ENCODE data around the gene CHTF8.
A peak's percentile ranks its signal among the peaks of the same experiment; 100 is the strongest.

Gene CHTF8

GRCh38 chr16:69123910-69124309, 8.5 kb downstream of the CHTF8 start:
- DNase-seq (ENCODE audit: insufficient read length, low spot score) (peak; percentile 43), FAIRE-seq (peak; percentile 69)
- TF ChIP-seq PAX5 (IDR thresholded peaks at IDR 0.05; ENCODE audit: insufficient read depth, low read length, severe bottlenecking) (no peak), SPI1 (IDR thresholded peaks at IDR 0.05; ENCODE audit: low read depth, low read length) (no peak), POU2F2 (IDR thresholded peaks at IDR 0.05; ENCODE audit: low read depth, low read length) (no peak), POLR2A (IDR thresholded peaks at IDR 0.05; ENCODE audit: low read depth, low read length) (no peak), TAF1 (IDR thresholded peaks at IDR 0.05; ENCODE audit: low read depth, low read length) (no peak), POLR2AphosphoS5 (IDR thresholded peaks at IDR 0.05; ENCODE audit: low read depth, low read length) (no peak)

GRCh38 chr16:69120096-69120664, 12.2 kb downstream of the CHTF8 start:
- FAIRE-seq (no peak), DNase-seq (ENCODE audit: insufficient read length, low spot score) (no peak)
- TF ChIP-seq SPI1 (IDR thresholded peaks at IDR 0.05; ENCODE audit: low read depth, low read length) (no peak), PAX5 (IDR thresholded peaks at IDR 0.05; ENCODE audit: insufficient read depth, low read length, severe bottlenecking) (no peak), POLR2A (IDR thresholded peaks at IDR 0.05; ENCODE audit: low read depth, low read length) (no peak), TAF1 (IDR thresholded peaks at IDR 0.05; ENCODE audit: low read depth, low read length) (no peak), POU2F2 (IDR thresholded peaks at IDR 0.05; ENCODE audit: low read depth, low read length) (no peak), POLR2AphosphoS5 (IDR thresholded peaks at IDR 0.05; ENCODE audit: low read depth, low read length) (no peak)

- DNase-seq (ENCODE audit: insufficient read length, low spot score) (no peak), FAIRE-seq (no peak)
- TF ChIP-seq POLR2A (IDR thresholded peaks at IDR 0.05; ENCODE audit: low read depth, low read length) (no peak), POLR2AphosphoS5 (IDR thresholded peaks at IDR 0.05; ENCODE audit: low read depth, low read length) (no peak), PAX5 (IDR thresholded peaks at IDR 0.05; ENCODE audit: insufficient read depth, low read length, severe bottlenecking) (no peak), TAF1 (IDR thresholded peaks at IDR 0.05; ENCODE audit: low read depth, low read length) (no peak), POU2F2 (IDR thresholded peaks at IDR 0.05; ENCODE audit: low read depth, low read length) (no peak), SPI1 (IDR thresholded peaks at IDR 0.05; ENCODE audit: low read depth, low read length) (no peak)
Measured at GRCh38 chr16:69119536-69119935, 12.9 kb downstream of the CHTF8 start.

GRCh38 chr16:69118994-69119393, 13.4 kb downstream of the CHTF8 start:
- no peak for TF ChIP-seq TAF1 (IDR thresholded peaks at IDR 0.05; ENCODE audit: low read depth, low read length)
- no peak for TF ChIP-seq PAX5 (IDR thresholded peaks at IDR 0.05; ENCODE audit: insufficient read depth, low read length, severe bottlenecking)
- TF ChIP-seq POLR2A (IDR thresholded peaks at IDR 0.05; ENCODE audit: low read depth, low read length) = no peak
- TF ChIP-seq POU2F2 (IDR thresholded peaks at IDR 0.05; ENCODE audit: low read depth, low read length) = no peak
- TF ChIP-seq POLR2AphosphoS5 (IDR thresholded peaks at IDR 0.05; ENCODE audit: low read depth, low read length) = no peak
- no peak for TF ChIP-seq SPI1 (IDR thresholded peaks at IDR 0.05; ENCODE audit: low read depth, low read length)
- no peak for FAIRE-seq
- DNase-seq (ENCODE audit: insufficient read length, low spot score) = no peak

GRCh38 chr16:69118468-69118867, 13.9 kb downstream of the CHTF8 start:
- TF ChIP-seq TAF1 (IDR thresholded peaks at IDR 0.05; ENCODE audit: low read depth, low read length) (no peak), PAX5 (IDR thresholded peaks at IDR 0.05; ENCODE audit: insufficient read depth, low read length, severe bottlenecking) (no peak), POLR2A (IDR thresholded peaks at IDR 0.05; ENCODE audit: low read depth, low read length) (no peak), POLR2AphosphoS5 (IDR thresholded peaks at IDR 0.05; ENCODE audit: low read depth, low read length) (no peak), POU2F2 (IDR thresholded peaks at IDR 0.05; ENCODE audit: low read depth, low read length) (no peak)
- no peak for DNase-seq (ENCODE audit: insufficient read length, low spot score)
- FAIRE-seq = no peak

GRCh38 chr16:69116906-69117305, 15.5 kb downstream of the CHTF8 start:
- DNase-seq (ENCODE audit: insufficient read length, low spot score) = no peak
- FAIRE-seq = no peak

GRCh38 chr16:69116256-69116875, 16.0 kb downstream of the CHTF8 start:
- no peak for FAIRE-seq
- TF ChIP-seq POU2F2 (IDR thresholded peaks at IDR 0.05; ENCODE audit: low read depth, low read length) (no peak), PAX5 (IDR thresholded peaks at IDR 0.05; ENCODE audit: insufficient read depth, low read length, severe bottlenecking) (no peak), SPI1 (IDR thresholded peaks at IDR 0.05; ENCODE audit: low read depth, low read length) (no peak), POLR2AphosphoS5 (IDR thresholded peaks at IDR 0.05; ENCODE audit: low read depth, low read length) (no peak), TAF1 (IDR thresholded peaks at IDR 0.05; ENCODE audit: low read depth, low read length) (no peak), POLR2A (IDR thresholded peaks at IDR 0.05; ENCODE audit: low read depth, low read length) (no peak)

More at GRCh38 chr16:69116906-69117305, 15.5 kb downstream of the CHTF8 start:
- TF ChIP-seq POLR2A (IDR thresholded peaks at IDR 0.05; ENCODE audit: low read depth, low read length) = no peak
- TF ChIP-seq TAF1 (IDR thresholded peaks at IDR 0.05; ENCODE audit: low read depth, low read length) = no peak
- TF ChIP-seq SPI1 (IDR thresholded peaks at IDR 0.05; ENCODE audit: low read depth, low read length) = no peak
- no peak for TF ChIP-seq POU2F2 (IDR thresholded peaks at IDR 0.05; ENCODE audit: low read depth, low read length)
- no peak for TF ChIP-seq POLR2AphosphoS5 (IDR thresholded peaks at IDR 0.05; ENCODE audit: low read depth, low read length)

GRCh38 chr16:69115837-69116236, 16.6 kb downstream of the CHTF8 start:
- FAIRE-seq = no peak
- no peak for DNase-seq (ENCODE audit: insufficient read length, low spot score)
- TF ChIP-seq POLR2A (IDR thresholded peaks at IDR 0.05; ENCODE audit: low read depth, low read length) (no peak), POU2F2 (IDR thresholded peaks at IDR 0.05; ENCODE audit: low read depth, low read length) (no peak), POLR2AphosphoS5 (IDR thresholded peaks at IDR 0.05; ENCODE audit: low read depth, low read length) (no peak), SPI1 (IDR thresholded peaks at IDR 0.05; ENCODE audit: low read depth, low read length) (no peak), PAX5 (IDR thresholded peaks at IDR 0.05; ENCODE audit: insufficient read depth, low read length, severe bottlenecking) (no peak), TAF1 (IDR thresholded peaks at IDR 0.05; ENCODE audit: low read depth, low read length) (no peak)

More at GRCh38 chr16:69116256-69116875, 16.0 kb downstream of the CHTF8 start:
- no peak for DNase-seq (ENCODE audit: insufficient read length, low spot score)

GRCh38 chr16:69115361-69115760, 17.0 kb downstream of the CHTF8 start:
- DNase-seq (ENCODE audit: insufficient read length, low spot score) (no peak), FAIRE-seq (no peak)
- no peak for TF ChIP-seq PAX5 (IDR thresholded peaks at IDR 0.05; ENCODE audit: insufficient read depth, low read length, severe bottlenecking)
- TF ChIP-seq TAF1 (IDR thresholded peaks at IDR 0.05; ENCODE audit: low read depth, low read length) = no peak
- no peak for TF ChIP-seq SPI1 (IDR thresholded peaks at IDR 0.05; ENCODE audit: low read depth, low read length)
- TF ChIP-seq POU2F2 (IDR thresholded peaks at IDR 0.05; ENCODE audit: low read depth, low read length) = no peak
- TF ChIP-seq POLR2AphosphoS5 (IDR thresholded peaks at IDR 0.05; ENCODE audit: low read depth, low read length) = no peak
- TF ChIP-seq POLR2A (IDR thresholded peaks at IDR 0.05; ENCODE audit: low read depth, low read length) = no peak
